ENCODE measurements around the gene MYO5C. TPM values are rescaled to one million over a fixed set of nuclear protein-coding genes. Genes with fewer than 3 reads are reported as not detected.

MYO5C gene
- total and polyA plus RNA-seq, 12 donors = 0.81 to 10.7 (median 2.5) TPM

DNA sequence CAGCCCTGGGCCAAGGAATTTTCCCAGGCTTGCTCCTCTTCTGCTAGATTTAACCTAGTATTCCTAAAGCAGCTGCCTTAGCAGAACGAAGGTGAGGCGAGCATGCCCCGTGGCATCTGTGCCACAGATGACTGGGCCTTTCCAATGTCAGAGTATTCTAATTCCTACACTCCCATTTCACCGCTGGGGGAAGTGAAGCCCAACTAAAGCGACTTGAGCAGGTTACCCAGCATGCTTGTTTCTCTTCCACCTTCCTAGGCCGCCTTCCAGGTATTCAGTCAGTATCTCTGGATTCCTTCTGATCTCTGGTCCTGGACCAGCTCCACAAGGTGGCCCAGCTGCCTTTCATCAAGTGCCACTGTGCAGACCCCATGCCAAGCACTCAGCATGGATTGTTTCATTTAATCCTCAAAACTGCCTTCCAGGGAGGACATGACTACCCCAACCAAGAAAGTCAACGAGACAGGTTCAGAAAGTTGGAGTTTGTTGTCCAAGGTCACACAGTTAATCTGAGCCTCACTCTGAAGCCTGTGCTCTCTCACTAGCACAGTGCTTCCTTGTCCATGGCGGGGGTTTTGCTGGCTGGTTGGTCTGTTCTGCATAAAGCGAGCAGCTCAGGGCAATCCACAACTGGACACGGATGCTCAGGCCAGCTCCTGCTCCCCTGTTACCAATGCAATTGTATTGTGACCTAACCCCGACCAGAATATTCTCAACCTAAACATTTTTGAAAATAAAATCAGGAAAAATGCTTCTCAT, 15.1 kb downstream of the MYO5C start:
- Histone ChIP-seq H3K27ac (no peak overlapping the region), H3K4me3 (no peak overlapping the region), H3K36me3 (replicated peaks in 1 of 2) (no peaks in the 10 kb centered on the region), H3K27me3 (no peaks in the 10 kb centered on the region), H3K4me1 (replicated peaks in 1 of 2) (no peaks in the 10 kb centered on the region), H3K9me3 (replicated peaks in 1 of 3) (no peaks in the 10 kb centered on the region)
- WGBS, 4 donors = 89 to 94% (median 92%) methylated on average over 11 of the region's 11 CpGs
- intact Hi-C loops (cut with DNase I) = no loop called here
- TF ChIP-seq, protein P1, sequence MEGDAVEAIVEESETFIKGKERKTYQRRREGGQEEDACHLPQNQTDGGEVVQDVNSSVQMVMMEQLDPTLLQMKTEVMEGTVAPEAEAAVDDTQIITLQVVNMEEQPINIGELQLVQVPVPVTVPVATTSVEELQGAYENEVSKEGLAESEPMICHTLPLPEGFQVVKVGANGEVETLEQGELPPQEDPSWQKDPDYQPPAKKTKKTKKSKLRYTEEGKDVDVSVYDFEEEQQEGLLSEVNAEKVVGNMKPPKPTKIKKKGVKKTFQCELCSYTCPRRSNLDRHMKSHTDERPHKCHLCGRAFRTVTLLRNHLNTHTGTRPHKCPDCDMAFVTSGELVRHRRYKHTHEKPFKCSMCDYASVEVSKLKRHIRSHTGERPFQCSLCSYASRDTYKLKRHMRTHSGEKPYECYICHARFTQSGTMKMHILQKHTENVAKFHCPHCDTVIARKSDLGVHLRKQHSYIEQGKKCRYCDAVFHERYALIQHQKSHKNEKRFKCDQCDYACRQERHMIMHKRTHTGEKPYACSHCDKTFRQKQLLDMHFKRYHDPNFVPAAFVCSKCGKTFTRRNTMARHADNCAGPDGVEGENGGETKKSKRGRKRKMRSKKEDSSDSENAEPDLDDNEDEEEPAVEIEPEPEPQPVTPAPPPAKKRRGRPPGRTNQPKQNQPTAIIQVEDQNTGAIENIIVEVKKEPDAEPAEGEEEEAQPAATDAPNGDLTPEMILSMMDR (IDR thresholded peaks at IDR 0.05) = no peak
- TF ChIP-seq POLR2A (IDR thresholded peaks at IDR 0.05) = no peak
- DNase-seq = no peak

DNA sequence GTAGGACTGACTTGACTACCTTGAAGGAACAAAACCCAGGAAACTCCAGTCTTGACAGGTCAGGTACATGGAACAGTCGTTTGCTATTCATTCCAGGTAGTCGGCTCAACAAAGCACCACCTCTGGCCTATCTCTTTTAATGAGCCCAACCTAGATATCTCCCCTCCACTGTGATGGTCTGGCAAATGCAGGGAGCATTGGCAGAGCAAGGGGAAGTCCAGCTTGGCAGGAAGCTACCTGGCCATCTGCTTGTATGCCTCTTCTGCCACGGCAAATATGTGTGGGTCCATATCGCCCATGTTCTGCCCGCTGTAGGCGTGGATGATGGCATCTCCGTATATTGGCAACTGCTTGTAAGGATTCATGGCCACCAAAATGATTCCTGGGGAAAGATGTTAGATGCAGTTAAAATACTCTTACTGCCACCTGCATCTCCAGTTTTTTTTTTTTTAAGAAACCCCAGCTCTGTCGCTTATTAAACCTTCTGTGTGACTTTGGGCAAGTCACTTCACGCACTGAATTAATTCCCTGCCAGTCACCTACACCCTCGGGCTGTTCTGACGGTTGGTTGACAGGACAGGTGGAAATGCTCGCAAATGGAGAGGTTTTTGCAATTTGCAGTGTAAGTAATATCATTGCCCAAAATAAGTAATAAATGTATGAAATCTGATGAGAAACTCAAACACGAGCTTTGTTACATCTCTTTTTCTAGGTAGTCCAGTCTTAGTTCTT, 16.8 kb downstream of the MYO5C start:
- intact Hi-C loops (cut with DNase I) = no loop called here
- Histone ChIP-seq H3K4me1 (replicated peaks in 1 of 2) (no peaks in the 10 kb centered on the region), H3K27ac (no peak overlapping the region), H3K27me3 (no peaks in the 10 kb centered on the region), H3K36me3 (replicated peaks in 1 of 2) (no peaks in the 10 kb centered on the region), H3K4me3 (no peak overlapping the region), H3K9me3 (replicated peaks in 1 of 3) (no peaks in the 10 kb centered on the region)
- no peak for DNase-seq
- TF ChIP-seq, protein P1 (IDR thresholded peaks at IDR 0.05) = no peak
- TF ChIP-seq POLR2A (IDR thresholded peaks at IDR 0.05) = no peak
- 91 to 95% (median 93%) methylated on average over 13 of the region's 13 CpGs for WGBS, 4 donors

GRCh38 chr15:52278135-52278534, 17.5 kb downstream of the MYO5C start:
- intact Hi-C loops (cut with DNase I) = no loop called here
- DNase-seq = no peak
- no peak overlapping the region for H3K4me3 ChIP-seq
- no peaks in the 10 kb centered on the region for H3K9me3 ChIP-seq (replicated peaks in 1 of 3)
- 79 to 90% (median 87%) methylated on average over 3 of the region's 3 CpGs for WGBS, 4 donors
- no peaks in the 10 kb centered on the region for H3K4me1 ChIP-seq (replicated peaks in 1 of 2)
- no peak overlapping the region for H3K27ac ChIP-seq
- no peaks in the 10 kb centered on the region for H3K27me3 ChIP-seq
- TF ChIP-seq POLR2A (IDR thresholded peaks at IDR 0.05) = no peak
- TF ChIP-seq, protein P1 (IDR thresholded peaks at IDR 0.05) = no peak
- H3K36me3 ChIP-seq (replicated peaks in 1 of 2) = no peaks in the 10 kb centered on the region

- TF ChIP-seq, protein P1 (IDR thresholded peaks at IDR 0.05) = no peak
- TF ChIP-seq POLR2A (IDR thresholded peaks at IDR 0.05) = no peak
- no peak overlapping the region for H3K27ac ChIP-seq
- H3K36me3 ChIP-seq (replicated peaks in 1 of 2) = no peaks in the 10 kb centered on the region
- H3K4me3 ChIP-seq = no peak overlapping the region
- H3K9me3 ChIP-seq (replicated peaks in 1 of 3) = no peaks in the 10 kb centered on the region
- 90 to 96% (median 93%) methylated on average over 4 to 9 of the region's 9 CpGs for WGBS, 4 donors
- no peaks in the 10 kb centered on the region for H3K4me1 ChIP-seq (replicated peaks in 1 of 2)
- no peaks in the 10 kb centered on the region for H3K27me3 ChIP-seq
- intact Hi-C loops (cut with DNase I) = no loop called here
- DNase-seq = no peak
Measured at GRCh38 chr15:52277575-52277974, 18.0 kb downstream of the MYO5C start.

All from adrenal gland (tissue), 12 donors.